B cell (primary cell): ENCODE measurements around the gene SPSB1. TPM values are rescaled to one million over a fixed set of nuclear protein-coding genes. Genes with fewer than 3 reads are reported as not detected.

ENCODE experiments used
- ATAC-seq: fragments of 200-7000 bp; cut with Tn5 transposase; one replicate; pipeline ENCODE4 v1.10.0; 2021; ENCODE audit warnings: low read depth, mild to moderate bottlenecking, moderate number of reproducible peaks, moderate library complexity
- CTCF ChIA-PET: fragments of 350-600 bp; sonication (Branson Sonifier 250); formaldehyde crosslinking; loops from one replicate; lab custom pipeline; 2021; ENCODE audit warnings: antibody characterized with exemption, inconsistent platforms; lab: Charles Lee
- POLR2A ChIA-PET: fragments of 350-600 bp; sonication (Branson Sonifier 250); formaldehyde crosslinking; loops from one replicate; lab custom pipeline; 2021; ENCODE audit warnings: antibody characterized with exemption; lab: Charles Lee
- DNase-seq: peaks from one replicate; pipeline ENCODE4 v3.0.0; 2013
- H2AFZ ChIP-seq: 2 replicates; pipeline ENCODE4 v1.6.1; 2012; ENCODE audit warnings: mild to moderate bottlenecking, low read depth, low read length; ENCODE audit not compliant: insufficient read depth, poor library complexity, severe bottlenecking
- H3K27ac ChIP-seq, 2 donors: 1 replicate in 1 of 2; 2 replicates in 1 of 2; pipeline ENCODE4 v1.5.1; 2012 to 2013; ENCODE audit warnings: low read length in 2 of 2, mild to moderate bottlenecking in 2 of 2, moderate library complexity in 1 of 2
- H3K27me3 ChIP-seq, 4 experiments: fragments of 200-600 bp in 1 of 4; sonication (generic) in 1 of 4; replicated peaks in 1 of 4; 1 replicate in 2 of 4; 2 replicates in 2 of 4; pipeline versions ENCODE4 v1.6.1 to v1.7.0; 2013 to 2016; ENCODE audit warnings: low read length in 3 of 4, mild to moderate bottlenecking in 2 of 4, mixed read lengths in 1 of 4, moderate library complexity in 1 of 4; ENCODE audit not compliant: insufficient read depth in 4 of 4, control insufficient read depth in 3 of 4; ENCODE audit errors: control extremely low read depth in 1 of 4
- H3K36me3 ChIP-seq, 2 experiments: replicated peaks in 1 of 2; 1 replicate in 1 of 2; 2 replicates in 1 of 2; pipeline versions ENCODE4 v1.6.1 to v1.7.1; 2013; ENCODE audit warnings: low read length in 1 of 2; ENCODE audit not compliant: insufficient read depth in 2 of 2, control insufficient read depth in 1 of 2; ENCODE audit errors: control extremely low read depth in 1 of 2, extremely low read depth in 1 of 2
- H3K4me1 ChIP-seq, 2 donors: fragments of 200-600 bp in 1 of 2; sonication (generic) in 1 of 2; 1 replicate in 1 of 2; 2 replicates in 1 of 2; pipeline versions ENCODE4 v1.5.1 to v1.6.1; 2013 to 2017; ENCODE audit warnings: low read length in 2 of 2; ENCODE audit not compliant: control insufficient read depth in 2 of 2, insufficient read depth in 2 of 2
- H3K4me2 ChIP-seq: replicated peaks from 2 replicates; pipeline ENCODE3; 2012; ENCODE audit warnings: mild to moderate bottlenecking, low read depth, low read length; ENCODE audit not compliant: poor library complexity, severe bottlenecking
- H3K4me3 ChIP-seq, 5 experiments: fragments of 200-600 bp in 1 of 5; sonication (generic) in 1 of 5; 1 replicate in 3 of 5; 2 replicates in 2 of 5; pipeline versions ENCODE4 v1.5.1 to v1.7.0; 2011 to 2016; ENCODE audit warnings: low read length in 4 of 5, mild to moderate bottlenecking in 4 of 5, low read depth in 2 of 5, control low read depth in 1 of 5, moderate library complexity in 1 of 5; ENCODE audit not compliant: insufficient read depth in 1 of 5; ENCODE audit errors: control extremely low read depth in 1 of 5, extremely low read depth in 1 of 5
- H3K79me2 ChIP-seq: fragments of 200-600 bp; sonication (generic); one replicate; pipeline ENCODE4 v1.6.0; 2016; ENCODE audit warnings: low read length; ENCODE audit not compliant: control insufficient read depth, insufficient read depth
- H3K9ac ChIP-seq: fragments of 200-600 bp; sonication (generic); 2 replicates; pipeline ENCODE4 v1.6.1; 2017; ENCODE audit warnings: mild to moderate bottlenecking, low read length, moderate library complexity
- H3K9me3 ChIP-seq, 3 donors: one replicate each; pipeline versions ENCODE4 v1.6.1 to v1.7.1; 2013; ENCODE audit warnings: low read length in 2 of 3; ENCODE audit not compliant: control insufficient read depth in 2 of 3, insufficient read depth in 1 of 3; ENCODE audit errors: control extremely low read depth in 1 of 3
- H4K20me1 ChIP-seq: 2 replicates; pipeline ENCODE4 v1.6.0; 2012; ENCODE audit warnings: mild to moderate bottlenecking, low read length; ENCODE audit not compliant: insufficient read depth, control insufficient read depth, poor library complexity, severe bottlenecking
- H3K27ac Mint-ChIP-seq: one replicate; pipeline ENCODE4 v1.8.0; 2021; ENCODE audit warnings: mixed read lengths
- H3K27me3 Mint-ChIP-seq: one replicate; pipeline ENCODE4 v1.8.0; 2021; ENCODE audit warnings: mixed read lengths
- H3K4me1 Mint-ChIP-seq: one replicate; pipeline ENCODE4 v1.8.0; 2021; ENCODE audit warnings: mixed read lengths
- H3K4me3 Mint-ChIP-seq: one replicate; pipeline ENCODE4 v1.8.0; 2021; ENCODE audit warnings: mixed read lengths
- H3K9me3 Mint-ChIP-seq: one replicate; pipeline ENCODE4 v1.8.0; 2022; ENCODE audit warnings: mixed read lengths; ENCODE audit not compliant: insufficient read depth
- EZH2 ChIP-seq: IDR thresholded peaks from 2 replicates; pipeline ENCODE4 v1.6.1; 2012; ENCODE audit warnings: borderline replicate concordance, low read depth, mild to moderate bottlenecking, moderate library complexity, low read length; ENCODE audit not compliant: insufficient read depth, poor library complexity, severe bottlenecking
- WGBS: methylation state at CpG from one replicate; pipeline ENCODE4 v1.1.5; 2013; ENCODE audit warnings: missing lambda C conversion rate; ENCODE audit not compliant: insufficient coverage; 5-methylcytosine and 5-hydroxymethylcytosine counted together
- intact Hi-C: fragments of 100-400 bp; cut with micrococcal nuclease; formaldehyde crosslinking; loops from one replicate; pipeline ENCODE4 v1.10.0; 2022
- polyA plus RNA-seq: library from polyadenylated mRNA; depleted of rRNA; stranded (reverse); fragments of >200 nt; gene quantifications from 2 replicates; pipeline ENCODE4 v1.2.3, GENCODE V29; 2012
- total RNA-seq, 2 donors: library from RNA; stranded (reverse); fragments of 120-200 nt in 1 of 2; gene quantifications; 1 replicate in 1 of 2; 2 replicates in 1 of 2; pipeline versions ENCODE4 v1.2.3 to v1.2.4, GENCODE V29; 2013 to 2022
- TF ChIP-seq, protein P1 (sequence below): fragments of 200-600 bp; IDR thresholded peaks from one replicate; pipeline ENCODE4 v1.8.0; 2022; ENCODE audit warnings: antibody characterized with exemption, mild to moderate bottlenecking

SPSB1 gene
- total and polyA plus RNA-seq, 2 donors (not counting 1 experiment from before 2014, with no cell fraction given): 1.7 to 9.4 TPM

DNA sequence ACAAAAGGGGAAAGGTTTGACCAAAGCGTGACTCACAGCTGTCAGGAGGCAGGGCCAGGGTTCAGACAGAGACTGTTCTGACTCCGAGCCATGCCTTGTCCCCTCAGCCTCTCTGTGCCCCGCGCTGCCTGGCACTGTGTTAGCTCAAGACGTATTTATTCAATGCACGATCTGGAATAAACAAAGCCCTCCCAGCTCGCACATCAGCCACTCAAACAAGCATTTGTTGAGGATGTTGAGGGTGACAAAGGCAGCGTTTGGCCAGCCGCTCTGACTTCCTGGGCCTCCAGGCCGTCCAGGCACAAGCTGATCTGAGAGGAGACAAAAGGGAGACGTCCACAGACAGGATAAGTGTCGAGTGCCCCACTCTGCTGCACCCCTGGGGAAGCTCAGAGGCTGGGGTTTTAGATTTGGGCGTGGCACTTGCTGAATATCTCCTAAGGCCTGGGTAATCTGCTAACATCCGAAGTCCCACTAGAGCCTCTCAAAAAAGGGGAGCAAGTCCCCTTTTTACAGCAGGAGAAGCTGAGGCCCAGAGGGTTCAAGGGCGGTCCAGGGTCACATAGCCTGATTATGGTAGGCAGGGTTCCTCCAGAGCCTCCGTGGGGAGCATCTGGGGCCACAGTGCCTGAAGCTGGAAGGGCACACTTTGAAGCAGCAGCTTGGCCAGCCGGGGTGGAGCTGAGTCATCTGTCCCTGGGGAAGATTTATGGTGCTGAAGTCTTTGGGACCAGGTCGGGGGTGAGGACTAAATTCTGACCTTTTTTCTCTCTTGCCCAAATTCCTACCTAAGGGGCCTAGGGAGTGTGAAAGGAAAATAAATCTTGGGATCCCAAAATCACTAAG, 95.9 kb downstream of the SPSB1 start:
- Mint-ChIP-seq H3K9me3 (no peaks in the 10 kb centered on the region), H3K27ac (no peak overlapping the region), H3K4me3 (no peak overlapping the region), H3K4me1 (no peaks in the 10 kb centered on the region), H3K27me3 (peaks cover 19% of the 10 kb centered on the region)
- ATAC-seq: no peak
- no peak for DNase-seq
- no peak overlapping the region for H3K27ac ChIP-seq
- no peak overlapping the region for H3K4me2 ChIP-seq
- no peak overlapping the region for H2AFZ ChIP-seq
- no peaks in the 10 kb centered on the region for H3K36me3 ChIP-seq
- TF ChIP-seq, protein P1, sequence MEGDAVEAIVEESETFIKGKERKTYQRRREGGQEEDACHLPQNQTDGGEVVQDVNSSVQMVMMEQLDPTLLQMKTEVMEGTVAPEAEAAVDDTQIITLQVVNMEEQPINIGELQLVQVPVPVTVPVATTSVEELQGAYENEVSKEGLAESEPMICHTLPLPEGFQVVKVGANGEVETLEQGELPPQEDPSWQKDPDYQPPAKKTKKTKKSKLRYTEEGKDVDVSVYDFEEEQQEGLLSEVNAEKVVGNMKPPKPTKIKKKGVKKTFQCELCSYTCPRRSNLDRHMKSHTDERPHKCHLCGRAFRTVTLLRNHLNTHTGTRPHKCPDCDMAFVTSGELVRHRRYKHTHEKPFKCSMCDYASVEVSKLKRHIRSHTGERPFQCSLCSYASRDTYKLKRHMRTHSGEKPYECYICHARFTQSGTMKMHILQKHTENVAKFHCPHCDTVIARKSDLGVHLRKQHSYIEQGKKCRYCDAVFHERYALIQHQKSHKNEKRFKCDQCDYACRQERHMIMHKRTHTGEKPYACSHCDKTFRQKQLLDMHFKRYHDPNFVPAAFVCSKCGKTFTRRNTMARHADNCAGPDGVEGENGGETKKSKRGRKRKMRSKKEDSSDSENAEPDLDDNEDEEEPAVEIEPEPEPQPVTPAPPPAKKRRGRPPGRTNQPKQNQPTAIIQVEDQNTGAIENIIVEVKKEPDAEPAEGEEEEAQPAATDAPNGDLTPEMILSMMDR: no peak
- TF ChIP-seq EZH2: no peak
- 86% methylated on average over 13 of the region's 18 CpGs for WGBS
- no peaks in the 10 kb centered on the region for H3K79me2 ChIP-seq
- no peaks in the 10 kb centered on the region for H4K20me1 ChIP-seq
- ChIA-PET CTCF (no interaction called here), POLR2A (no interaction called here)
- intact Hi-C loops: no loop called here
- H3K9me3 ChIP-seq: no peaks in the 10 kb centered on the region
- no peaks in the 10 kb centered on the region for H3K4me1 ChIP-seq
- no peak overlapping the region for H3K9ac ChIP-seq
- H3K4me3 ChIP-seq: no peak overlapping the region
- no peaks in the 10 kb centered on the region for H3K27me3 ChIP-seq

DNA sequence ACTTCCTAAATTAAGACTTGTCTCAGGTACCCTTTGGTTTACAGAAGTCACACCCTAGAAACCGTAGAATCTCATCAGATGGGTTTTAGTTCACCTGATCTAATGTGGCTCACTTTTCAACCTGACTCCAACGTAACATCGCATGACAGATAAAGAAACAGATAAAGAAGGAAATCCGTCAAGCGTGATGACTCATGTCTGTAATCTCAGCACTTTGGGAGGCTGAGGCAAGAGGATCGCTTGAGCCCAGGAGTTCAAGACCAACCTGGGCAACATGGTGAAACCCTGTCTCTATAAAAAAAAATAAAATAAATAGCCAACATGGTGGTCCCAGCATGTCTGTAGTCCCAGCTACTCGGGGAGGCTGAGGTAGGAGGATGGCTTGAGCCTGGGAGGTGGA, 97.3 kb downstream of the SPSB1 start:
- no peak for DNase-seq
- Histone ChIP-seq H3K27me3 (no peaks in the 10 kb centered on the region), H4K20me1 (no peaks in the 10 kb centered on the region), H2AFZ (no peak overlapping the region), H3K4me3 (no peak overlapping the region), H3K4me1 (no peaks in the 10 kb centered on the region), H3K9ac (no peak overlapping the region), H3K9me3 (peaks cover 0 to 6% (median 0%) of the 10 kb centered on the region in 3 donors), H3K27ac (no peak overlapping the region), H3K36me3 (no peaks in the 10 kb centered on the region), H3K4me2 (no peak overlapping the region), H3K79me2 (no peaks in the 10 kb centered on the region)
- Mint-ChIP-seq H3K9me3 (no peaks in the 10 kb centered on the region), H3K27ac (no peak overlapping the region), H3K4me3 (no peak overlapping the region), H3K27me3 (peaks cover 13% of the 10 kb centered on the region), H3K4me1 (no peaks in the 10 kb centered on the region)
- no peak for TF ChIP-seq EZH2
- TF ChIP-seq, protein P1: no peak
- ChIA-PET POLR2A (no interaction called here), CTCF (interaction anchor here (0.7 to 1.2 kb wide), 2 partner anchors 59 to 290 kb away, joined by 3 read pairs; no protein-coding TSS in a partner anchor)
- 78% methylated on average over 4 of the region's 7 CpGs for WGBS
- ATAC-seq: no peak
- intact Hi-C loops: no loop called here
